GM12891 (cell line): ENCODE results near the gene SSTR5.

Experiments used
- POLR2A ChIP-seq: IDR thresholded peaks from 2 replicates; pipeline ENCODE4 v1.6.1; 2011; ENCODE audit warnings: low read depth, low read length, control low read depth
- POLR2AphosphoS5 ChIP-seq: IDR thresholded peaks from 2 replicates; pipeline ENCODE4 v1.6.1; 2011; ENCODE audit warnings: low read depth, low read length, control low read depth

GRCh38 chr16:1065469-1066128 lies 6.9 kb upstream of the SSTR5 start:
- TF ChIP-seq POLR2A (no peak), POLR2AphosphoS5 (no peak)
